ENCODE data around the gene PARVG.

PARVG gene

GRCh38 chr22:44144046-44144569 lies 36.6 kb upstream of the PARVG start:
- TF ChIP-seq CTCF (IDR thresholded peaks at IDR 0.05; ENCODE audit: low read depth, low read length, missing control alignments), result no peak

GRCh38 chr22:44145544-44145943 lies 35.2 kb upstream of the PARVG start:
- no peak overlapping the region for H3K4me3 ChIP-seq (replicated peaks; ENCODE audit: low read depth, low read length)
- no peak for DNase-seq (ENCODE audit: extremely low read depth, low read depth)
- TF ChIP-seq CTCF (IDR thresholded peaks at IDR 0.05; ENCODE audit: low read depth, low read length, missing control alignments), result no peak

More at GRCh38 chr22:44144046-44144569, 36.6 kb upstream of the PARVG start:
- no peak overlapping the region for H3K4me3 ChIP-seq (replicated peaks; ENCODE audit: low read depth, low read length)
- no peak for DNase-seq (ENCODE audit: extremely low read depth, low read depth)

- H3K4me3 ChIP-seq (replicated peaks; ENCODE audit: low read depth, low read length), result no peak overlapping the region
- TF ChIP-seq CTCF (IDR thresholded peaks at IDR 0.05; ENCODE audit: low read depth, low read length, missing control alignments), result no peak
- no peak for DNase-seq (ENCODE audit: extremely low read depth, low read depth)
Observed at GRCh38 chr22:44146088-44146861, 34.5 kb upstream of the PARVG start.

- H3K4me3 ChIP-seq (replicated peaks; ENCODE audit: low read depth, low read length), result no peak overlapping the region
- no peak for DNase-seq (ENCODE audit: extremely low read depth, low read depth)
- TF ChIP-seq CTCF (IDR thresholded peaks at IDR 0.05; ENCODE audit: low read depth, low read length, missing control alignments), result no peak
Observed at GRCh38 chr22:44147008-44147645, 33.6 kb upstream of the PARVG start.

GRCh38 chr22:44147821-44148574 lies 32.7 kb upstream of the PARVG start:
- DNase-seq (ENCODE audit: extremely low read depth, low read depth), result no peak
- no peak overlapping the region for H3K4me3 ChIP-seq (replicated peaks; ENCODE audit: low read depth, low read length)

More at GRCh38 chr22:44147821-44148574, 32.7 kb upstream of the PARVG start:
- no peak for TF ChIP-seq CTCF (IDR thresholded peaks at IDR 0.05; ENCODE audit: low read depth, low read length, missing control alignments)
